Measurements from ENCODE around the gene PRDM16. TPM values are rescaled to one million over a fixed set of nuclear protein-coding genes. Genes with fewer than 3 reads are reported as not detected.

Gene PRDM16
- polyA plus RNA-seq, 1 donor from 2014 or later: 0.21 TPM

DNA sequence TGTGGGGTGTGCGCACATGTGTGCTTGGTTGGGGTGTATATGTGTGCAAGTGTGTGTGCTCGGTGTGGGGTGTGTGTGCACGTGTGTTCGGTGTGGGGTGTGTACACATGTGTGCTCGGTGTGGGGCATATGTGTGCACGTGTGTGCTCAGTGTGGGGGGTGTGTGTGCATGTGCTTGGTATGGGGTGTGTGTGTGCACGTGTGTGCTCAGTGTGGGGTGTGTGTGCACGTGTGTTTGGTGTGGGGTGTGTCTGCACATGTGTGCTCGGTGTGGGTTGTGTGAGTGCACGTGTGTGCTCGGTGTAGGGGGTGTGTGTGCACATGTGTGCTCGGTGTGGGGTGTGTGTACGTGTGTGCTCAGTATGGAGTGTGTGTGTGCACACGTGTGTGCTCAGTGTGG, 77.5 kb downstream of the PRDM16 start:
- no peak for TF ChIP-seq POLR2AphosphoS5 (IDR thresholded peaks at IDR 0.05)
- no peak for TF ChIP-seq EZH2 (IDR thresholded peaks at IDR 0.05; ENCODE audit: borderline replicate concordance, insufficient read depth, low read length, poor library complexity, severe bottlenecking)
- no peak for TF ChIP-seq TAF1 (IDR thresholded peaks at IDR 0.05; ENCODE audit: low read depth)
- no peak for TF ChIP-seq RAD21 (conservative IDR thresholded peaks at IDR 0.05)
- TF ChIP-seq, protein P1, sequence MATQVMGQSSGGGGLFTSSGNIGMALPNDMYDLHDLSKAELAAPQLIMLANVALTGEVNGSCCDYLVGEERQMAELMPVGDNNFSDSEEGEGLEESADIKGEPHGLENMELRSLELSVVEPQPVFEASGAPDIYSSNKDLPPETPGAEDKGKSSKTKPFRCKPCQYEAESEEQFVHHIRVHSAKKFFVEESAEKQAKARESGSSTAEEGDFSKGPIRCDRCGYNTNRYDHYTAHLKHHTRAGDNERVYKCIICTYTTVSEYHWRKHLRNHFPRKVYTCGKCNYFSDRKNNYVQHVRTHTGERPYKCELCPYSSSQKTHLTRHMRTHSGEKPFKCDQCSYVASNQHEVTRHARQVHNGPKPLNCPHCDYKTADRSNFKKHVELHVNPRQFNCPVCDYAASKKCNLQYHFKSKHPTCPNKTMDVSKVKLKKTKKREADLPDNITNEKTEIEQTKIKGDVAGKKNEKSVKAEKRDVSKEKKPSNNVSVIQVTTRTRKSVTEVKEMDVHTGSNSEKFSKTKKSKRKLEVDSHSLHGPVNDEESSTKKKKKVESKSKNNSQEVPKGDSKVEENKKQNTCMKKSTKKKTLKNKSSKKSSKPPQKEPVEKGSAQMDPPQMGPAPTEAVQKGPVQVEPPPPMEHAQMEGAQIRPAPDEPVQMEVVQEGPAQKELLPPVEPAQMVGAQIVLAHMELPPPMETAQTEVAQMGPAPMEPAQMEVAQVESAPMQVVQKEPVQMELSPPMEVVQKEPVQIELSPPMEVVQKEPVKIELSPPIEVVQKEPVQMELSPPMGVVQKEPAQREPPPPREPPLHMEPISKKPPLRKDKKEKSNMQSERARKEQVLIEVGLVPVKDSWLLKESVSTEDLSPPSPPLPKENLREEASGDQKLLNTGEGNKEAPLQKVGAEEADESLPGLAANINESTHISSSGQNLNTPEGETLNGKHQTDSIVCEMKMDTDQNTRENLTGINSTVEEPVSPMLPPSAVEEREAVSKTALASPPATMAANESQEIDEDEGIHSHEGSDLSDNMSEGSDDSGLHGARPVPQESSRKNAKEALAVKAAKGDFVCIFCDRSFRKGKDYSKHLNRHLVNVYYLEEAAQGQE (IDR thresholded peaks at IDR 0.05; ENCODE audit: borderline replicate concordance): no peak
- TF ChIP-seq SMC3 (conservative IDR thresholded peaks at IDR 0.05; ENCODE audit: poor library complexity): no peak
- TF ChIP-seq MXI1 (conservative IDR thresholded peaks at IDR 0.05; ENCODE audit: poor library complexity, severe bottlenecking): no peak
- H3F3A ChIP-seq (ENCODE audit: insufficient read depth, low read length, poor library complexity, severe bottlenecking): no peaks in the 10 kb centered on the region
- H3K4me2 ChIP-seq (ENCODE audit: low read length): no peak overlapping the region
- H3K27ac ChIP-seq (ENCODE audit: low read length): no peak overlapping the region
- no peak overlapping the region for H3K4me3 ChIP-seq (ENCODE audit: low read length)
- no peaks in the 10 kb centered on the region for H3K9me3 ChIP-seq (ENCODE audit: low read length)
- no peaks in the 10 kb centered on the region for H3K27me3 ChIP-seq (ENCODE audit: insufficient read depth, low read depth, low read length)
- H3K36me3 ChIP-seq (ENCODE audit: insufficient read depth, low read length): no peaks in the 10 kb centered on the region
- H3K9me2 ChIP-seq (ENCODE audit: insufficient read depth, low read length): no peaks in the 10 kb centered on the region
- no peak overlapping the region for H2AFZ ChIP-seq (ENCODE audit: low read depth, low read length)
- no peaks in the 10 kb centered on the region for H4K20me1 ChIP-seq (ENCODE audit: insufficient read depth)
- peaks cover 31% of the 10 kb centered on the region for H3K79me2 ChIP-seq (replicated peaks; ENCODE audit: insufficient read depth, low read length)
- H3K9ac ChIP-seq (ENCODE audit: low read length): no peak overlapping the region

DNA sequence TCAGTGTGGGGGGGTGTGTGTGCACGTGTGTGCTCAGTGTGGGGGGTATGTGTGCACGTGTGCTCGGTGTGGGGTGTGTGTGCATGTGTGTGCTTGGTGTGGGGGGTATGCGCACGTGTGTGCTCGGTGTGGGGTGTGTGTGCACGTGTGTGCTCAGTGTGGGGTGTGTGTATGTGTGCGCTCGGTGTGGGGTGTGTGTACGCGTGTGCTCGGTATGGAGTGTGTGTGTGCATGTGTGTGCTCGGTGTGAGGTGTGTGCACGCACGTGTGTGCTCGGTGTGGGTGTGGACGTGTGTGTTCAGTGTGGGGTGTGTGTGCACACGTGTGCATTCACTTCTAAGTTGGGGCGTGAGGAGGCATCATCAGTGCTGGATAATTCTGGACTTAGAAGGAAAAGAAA, 77.9 kb downstream of the PRDM16 start:
- H3K4me3 ChIP-seq (ENCODE audit: low read length): no peak overlapping the region
- no peaks in the 10 kb centered on the region for H3K36me3 ChIP-seq (ENCODE audit: insufficient read depth, low read length)
- H3F3A ChIP-seq (ENCODE audit: insufficient read depth, low read length, poor library complexity, severe bottlenecking): no peaks in the 10 kb centered on the region
- no peaks in the 10 kb centered on the region for H3K9me3 ChIP-seq (ENCODE audit: low read length)
- no peaks in the 10 kb centered on the region for H3K27me3 ChIP-seq (ENCODE audit: insufficient read depth, low read depth, low read length)
- H4K20me1 ChIP-seq (ENCODE audit: insufficient read depth): no peaks in the 10 kb centered on the region
- H3K4me2 ChIP-seq (ENCODE audit: low read length): no peak overlapping the region
- no peak overlapping the region for H3K9ac ChIP-seq (ENCODE audit: low read length)
- H3K9me2 ChIP-seq (ENCODE audit: insufficient read depth, low read length): no peaks in the 10 kb centered on the region
- H2AFZ ChIP-seq (ENCODE audit: low read depth, low read length): no peak overlapping the region
- H3K79me2 ChIP-seq (replicated peaks; ENCODE audit: insufficient read depth, low read length): peaks cover 32% of the 10 kb centered on the region
- TF ChIP-seq TAF1 (IDR thresholded peaks at IDR 0.05; ENCODE audit: low read depth) (no peak), EP300 (conservative IDR thresholded peaks at IDR 0.05; ENCODE audit: poor library complexity, severe bottlenecking) (no peak), MXI1 (conservative IDR thresholded peaks at IDR 0.05; ENCODE audit: poor library complexity, severe bottlenecking) (no peak), SMC3 (conservative IDR thresholded peaks at IDR 0.05; ENCODE audit: poor library complexity) (no peak), POLR2AphosphoS5 (IDR thresholded peaks at IDR 0.05) (no peak), RAD21 (conservative IDR thresholded peaks at IDR 0.05) (no peak), EZH2 (IDR thresholded peaks at IDR 0.05; ENCODE audit: borderline replicate concordance, insufficient read depth, low read length, poor library complexity, severe bottlenecking) (no peak)
- TF ChIP-seq, protein P1 (IDR thresholded peaks at IDR 0.05; ENCODE audit: borderline replicate concordance): no peak
- TF ChIP-seq, protein P2, sequence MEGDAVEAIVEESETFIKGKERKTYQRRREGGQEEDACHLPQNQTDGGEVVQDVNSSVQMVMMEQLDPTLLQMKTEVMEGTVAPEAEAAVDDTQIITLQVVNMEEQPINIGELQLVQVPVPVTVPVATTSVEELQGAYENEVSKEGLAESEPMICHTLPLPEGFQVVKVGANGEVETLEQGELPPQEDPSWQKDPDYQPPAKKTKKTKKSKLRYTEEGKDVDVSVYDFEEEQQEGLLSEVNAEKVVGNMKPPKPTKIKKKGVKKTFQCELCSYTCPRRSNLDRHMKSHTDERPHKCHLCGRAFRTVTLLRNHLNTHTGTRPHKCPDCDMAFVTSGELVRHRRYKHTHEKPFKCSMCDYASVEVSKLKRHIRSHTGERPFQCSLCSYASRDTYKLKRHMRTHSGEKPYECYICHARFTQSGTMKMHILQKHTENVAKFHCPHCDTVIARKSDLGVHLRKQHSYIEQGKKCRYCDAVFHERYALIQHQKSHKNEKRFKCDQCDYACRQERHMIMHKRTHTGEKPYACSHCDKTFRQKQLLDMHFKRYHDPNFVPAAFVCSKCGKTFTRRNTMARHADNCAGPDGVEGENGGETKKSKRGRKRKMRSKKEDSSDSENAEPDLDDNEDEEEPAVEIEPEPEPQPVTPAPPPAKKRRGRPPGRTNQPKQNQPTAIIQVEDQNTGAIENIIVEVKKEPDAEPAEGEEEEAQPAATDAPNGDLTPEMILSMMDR (IDR thresholded peaks at IDR 0.05; ENCODE audit: poor library complexity, severe bottlenecking): no peak
- no peak overlapping the region for H3K27ac ChIP-seq (ENCODE audit: low read length)

All from neural cell (in vitro differentiated cells).